GM12878 (cell line): ENCODE data around the gene CPNE5. TPM values are rescaled to one million over a fixed set of nuclear protein-coding genes. Genes with fewer than 3 reads are reported as not detected.

Experiments
- ATAC-seq: fragments of 200-7000 bp; cut with Tn5 transposase; 3 replicates; pipeline ENCODE4 v1.9.1; 2020; ENCODE audit warnings: mild to moderate bottlenecking, moderate library complexity
- BruUV-seq: library from RNA; stranded (reverse); fragments of 400-500 nt; replicated peaks from 2 replicates; lab custom pipeline; 2021; lab: Mats Ljungman, UMichigan
- CTCF ChIA-PET: fragments of 300-600 bp; sonication (Branson Sonifier 250); formaldehyde crosslinking; extraction: SDS; loops from one replicate; lab custom pipeline; 2021; ENCODE audit warnings: inconsistent platforms; lab: Yijun Ruan, JAX
- POLR2A ChIA-PET: fragments of 350-600 bp; formaldehyde crosslinking; extraction: SDS; loops from one replicate; lab custom pipeline; 2021; ENCODE audit warnings: inconsistent platforms; lab: Charles Lee
- RAD21 ChIA-PET: fragments of 300-600 bp; sonication (Branson Sonifier 250); formaldehyde crosslinking; loops from one replicate; lab custom pipeline; 2023; ENCODE audit warnings: antibody characterized with exemption; ENCODE audit not compliant: unreplicated experiment; lab: Charles Lee
- SMC1A ChIA-PET: fragments of 300-600 bp; sonication (Branson Sonifier 250); formaldehyde crosslinking; loops from one replicate; lab custom pipeline; 2023; ENCODE audit not compliant: unreplicated experiment, uncharacterized antibody; lab: Charles Lee
- DNase-seq: peaks from one replicate; pipeline ENCODE4 v3.0.0-alpha.2; 2011; ENCODE audit warnings: low read depth, low spot score
- FAIRE-seq: peaks from 3 replicates; lab custom pipeline; 2011; peaks lifted over from hg19 to GRCh38; lab: Jason Lieb, UNC
- H2AFZ ChIP-seq: 2 replicates; pipeline ENCODE4 v1.6.0; 2011; ENCODE audit warnings: low read depth, low read length, control low read depth; ENCODE audit not compliant: control insufficient read depth
- H3K27ac ChIP-seq: 2 replicates; pipeline ENCODE4 v1.5.1; 2011; ENCODE audit warnings: control low read depth; ENCODE audit not compliant: control insufficient read depth, insufficient read depth
- H3K27me3 ChIP-seq, 2 experiments: replicated peaks in 1 of 2; 2 replicates each; pipeline versions ENCODE4 v1.6.0 to v1.6.1; 2011; ENCODE audit warnings: low read length in 1 of 2; ENCODE audit not compliant: control insufficient read depth in 2 of 2, insufficient read depth in 2 of 2
- H3K36me3 ChIP-seq, 2 experiments: 2 replicates each; pipeline ENCODE4 v1.5.1; 2011; ENCODE audit warnings: low read length in 1 of 2; ENCODE audit not compliant: control insufficient read depth in 2 of 2, insufficient read depth in 2 of 2
- H3K4me1 ChIP-seq: 2 replicates; pipeline ENCODE4 v1.6.1; 2011; ENCODE audit warnings: mild to moderate bottlenecking, low read length, moderate library complexity, mixed read lengths; ENCODE audit not compliant: control insufficient read depth, insufficient read depth
- H3K4me2 ChIP-seq: 2 replicates; pipeline ENCODE4 v1.6.0; 2011; ENCODE audit warnings: control low read depth; ENCODE audit not compliant: control insufficient read depth, insufficient read depth
- H3K4me3 ChIP-seq: fragments of 200-600 bp; sonication (generic); 2 replicates; pipeline ENCODE4 v1.5.1; 2016
- H3K79me2 ChIP-seq: 2 replicates; pipeline ENCODE4 v1.6.0; 2011; ENCODE audit warnings: low read length; ENCODE audit not compliant: control insufficient read depth, insufficient read depth
- H3K9ac ChIP-seq: 2 replicates; pipeline ENCODE4 v1.8.0; 2011; ENCODE audit warnings: low read length, control low read depth, mixed read lengths; ENCODE audit not compliant: control insufficient read depth, insufficient read depth
- H3K9me3 ChIP-seq: replicated peaks from 3 replicates; pipeline ENCODE4 v1.5.1; 2011; ENCODE audit warnings: mild to moderate bottlenecking, low read length; ENCODE audit not compliant: control insufficient read depth, insufficient read depth
- H4K20me1 ChIP-seq: 2 replicates; pipeline ENCODE4 v1.6.0; 2011; ENCODE audit not compliant: control insufficient read depth, insufficient read depth
- BCLAF1 ChIP-seq: fragments of 450-650 bp; IDR thresholded peaks from 2 replicates; pipeline ENCODE4 v1.6.1; 2017; ENCODE audit warnings: antibody characterized with exemption, mild to moderate bottlenecking, moderate library complexity
- BHLHE40 ChIP-seq, 2 experiments: fragments of 450-650 bp in 1 of 2; IDR thresholded peaks; 2 replicates each; pipeline ENCODE4 v1.6.1; 2011 to 2017; ENCODE audit warnings: low read depth in 2 of 2, borderline replicate concordance in 1 of 2, improper control_type of control experiment in 1 of 2, low read length in 1 of 2, mild to moderate bottlenecking in 1 of 2
- ESRRA ChIP-seq: IDR thresholded peaks from 2 replicates; pipeline ENCODE4 v1.6.1; 2012; ENCODE audit warnings: mild to moderate bottlenecking, low read length, improper control_type of control experiment
- ETV6 ChIP-seq, 2 experiments: fragments of 450-650 bp in 1 of 2; IDR thresholded peaks in 1 of 2; conservative IDR thresholded peaks in 1 of 2; 2 replicates each; pipeline ENCODE4 v1.6.1; 2014; ENCODE audit warnings: antibody characterized with exemption in 1 of 2, borderline replicate concordance in 1 of 2, low read depth in 1 of 2, mild to moderate bottlenecking in 1 of 2, moderate library complexity in 1 of 2
- IRF5 ChIP-seq: fragments of 450-650 bp; IDR thresholded peaks from 2 replicates; pipeline ENCODE4 v1.6.1; 2017; ENCODE audit warnings: borderline replicate concordance
- MEF2A ChIP-seq: IDR thresholded peaks from 2 replicates; pipeline ENCODE4 v1.6.1; 2011; ENCODE audit warnings: low read depth, mild to moderate bottlenecking, low read length, moderate library complexity; ENCODE audit not compliant: insufficient read depth
- NFXL1 ChIP-seq: fragments of 450-650 bp; IDR thresholded peaks from 2 replicates; pipeline ENCODE4 v1.6.1; 2017; ENCODE audit warnings: antibody characterized with exemption, mild to moderate bottlenecking, borderline replicate concordance
- NR2C2 ChIP-seq: IDR thresholded peaks from 2 replicates; pipeline ENCODE4 v1.6.1; 2011; ENCODE audit warnings: borderline replicate concordance, low read depth; ENCODE audit not compliant: control insufficient read depth, insufficient read length
- PAX5 ChIP-seq: IDR thresholded peaks from 2 replicates; pipeline ENCODE4 v1.6.1; 2011; ENCODE audit warnings: low read depth, low read length, borderline replicate concordance
- RUNX3 ChIP-seq: IDR thresholded peaks from 2 replicates; pipeline ENCODE4 v1.6.1; 2012; ENCODE audit warnings: low read length, inconsistent platforms
- SMAD5 ChIP-seq: IDR thresholded peaks from 2 replicates; pipeline ENCODE4 v1.6.1; 2016; ENCODE audit warnings: antibody characterized with exemption, low read depth
- SMARCA5 ChIP-seq: fragments of 450-650 bp; IDR thresholded peaks from 2 replicates; pipeline ENCODE4 v1.6.1; 2017; ENCODE audit warnings: mild to moderate bottlenecking
- STAT3 ChIP-seq: IDR thresholded peaks from 2 replicates; pipeline ENCODE4 v1.6.1; 2011; ENCODE audit warnings: low read depth, low read length, improper control_type of control experiment
- SUZ12 ChIP-seq: fragments of 200-600 bp; sonication (generic); IDR thresholded peaks from one replicate; pipeline ENCODE4 v1.6.1; 2018; ENCODE audit warnings: antibody characterized with exemption, mild to moderate bottlenecking; ENCODE audit not compliant: unreplicated experiment
- TBL1XR1 ChIP-seq: IDR thresholded peaks from 2 replicates; pipeline ENCODE4 v1.6.1; 2012; ENCODE audit warnings: low read depth, low read length, improper control_type of control experiment
- ZNF24 ChIP-seq: fragments of 450-650 bp; IDR thresholded peaks from 2 replicates; pipeline ENCODE4 v1.6.1; 2017; ENCODE audit warnings: antibody characterized with exemption, mild to moderate bottlenecking
- ZNF592 ChIP-seq: fragments of 450-650 bp; IDR thresholded peaks from 2 replicates; pipeline ENCODE4 v1.6.1; 2017; ENCODE audit warnings: mild to moderate bottlenecking, moderate library complexity
- WGBS: methylation state at CpG from one replicate; pipeline ENCODE4 v1.1.6; 2016; ENCODE audit warnings: low lambda C conversion rate; ENCODE audit not compliant: insufficient replicate concordance, insufficient coverage; ENCODE audit errors: missing lambda C conversion rate; 5-methylcytosine and 5-hydroxymethylcytosine counted together
- in situ Hi-C: fragments of 300-500 bp; cut with MboI; formaldehyde crosslinking; loops from 9 replicates; pipeline ENCODE4 v1.14.3; 2018; ENCODE audit warnings: mixed read lengths
- intact Hi-C: fragments of 100-400 bp; cut with micrococcal nuclease; formaldehyde crosslinking; loops from one replicate; pipeline ENCODE4 v1.14.2; 2022; ENCODE audit not compliant: unreplicated experiment
- polyA plus RNA-seq, 11 experiments: library from polyadenylated mRNA; depleted of rRNA in 4 of 11; unstranded in 6 of 11; stranded (reverse) in 5 of 11; fragments of >200 nt; fragmentation: Nextera tagmentation in 4 of 11; fragmentation: Illumina TruSeq in 1 of 11; extraction: Ambion mirVana in 4 of 11; extraction: Trizol in 1 of 11; gene quantifications; 1 replicate in 1 of 11; 2 replicates in 10 of 11; pipeline versions ENCODE4 v1.2.1 to v1.2.3, GENCODE V29; 2011 to 2016; ENCODE audit warnings: inconsistent platforms in 2 of 11, missing spikeins in 2 of 11, low read depth in 1 of 11
- total RNA-seq, 4 experiments: library from RNA; depleted of rRNA in 3 of 4; stranded (reverse); fragments of >200 nt in 3 of 4; fragmentation: Illumina TruSeq in 1 of 4; extraction: Trizol in 1 of 4; gene quantifications; 2 replicates each; pipeline versions ENCODE4 v1.2.1 to v1.2.3, GENCODE V29; 2013 to 2021

CPNE5 gene
- total and polyA plus RNA-seq, 10 of the 15 experiments (the other 5 are each of a cell fraction or from before 2014, with no cell fraction given) = 2.4 to 39.1 (median 18.2) TPM

- Histone ChIP-seq H3K27me3 (no peaks in the 10 kb centered on the region), H3K36me3 (no peaks in the 10 kb centered on the region), H3K4me2 (no peak overlapping the region), H3K9me3 (no peaks in the 10 kb centered on the region), H4K20me1 (no peaks in the 10 kb centered on the region), H3K79me2 (no peaks in the 10 kb centered on the region), H2AFZ (no peak overlapping the region), H3K9ac (no peak overlapping the region), H3K4me1 (no peaks in the 10 kb centered on the region), H3K27ac (no peak overlapping the region), H3K4me3 (no peak overlapping the region)
- ChIA-PET RAD21 (no interaction called here), SMC1A (interaction anchor here (0.7 kb wide), 1 partner anchor 54 kb away, joined by 3 read pairs; no protein-coding TSS in a partner anchor), POLR2A (no interaction called here), CTCF (interaction anchor here (0.6 to 4.0 kb wide), 4 partner anchors 54 to 281 kb away, joined by 3 to 27 read pairs (median 4); no protein-coding TSS in a partner anchor)
- 87% methylated on average over 18 of the region's 18 CpGs for WGBS
- TF ChIP-seq ZNF24 = no peak
- no peak for TF ChIP-seq PAX5
- no peak for TF ChIP-seq BCLAF1
- TF ChIP-seq ETV6 (conservative IDR thresholded peaks at IDR 0.05 in 1 of 2, IDR thresholded peaks at IDR 0.05 in 1 of 2; ENCODE audit: borderline replicate concordance in 1 of 2, low read depth in 1 of 2) = no peak
- no peak for TF ChIP-seq SUZ12
- no peak for TF ChIP-seq STAT3
- no peak for TF ChIP-seq IRF5
- no peak for TF ChIP-seq SMARCA5
- no peak for TF ChIP-seq SMAD5
- TF ChIP-seq NFXL1 = no peak
- no peak for TF ChIP-seq ESRRA
- TF ChIP-seq ZNF592 = no peak
- no peak for TF ChIP-seq TBL1XR1
- no peak for TF ChIP-seq BHLHE40 (IDR thresholded peaks at IDR 0.05; ENCODE audit: borderline replicate concordance in 1 of 2, low read depth in 2 of 2, low read length in 1 of 2)
- TF ChIP-seq MEF2A = no peak
- TF ChIP-seq NR2C2 = no peak
- no peak for TF ChIP-seq RUNX3
- DNase-seq = no peak
- in situ Hi-C loops = no loop called here
- FAIRE-seq = no peak
- ATAC-seq = no peak
- no TSS peak for BruUV-seq
- intact Hi-C loops = no loop called here
Measured at GRCh38 chr6:36703982-36704381, 135.3 kb downstream of the CPNE5 start.
